ENCODE results near the gene PDE10A.
"Not testable (repeated sequence)": the region's sequence is repeated elsewhere in the genome, so short reads cannot be mapped to it uniquely, and the experiment has no call there.

Gene PDE10A

DNA sequence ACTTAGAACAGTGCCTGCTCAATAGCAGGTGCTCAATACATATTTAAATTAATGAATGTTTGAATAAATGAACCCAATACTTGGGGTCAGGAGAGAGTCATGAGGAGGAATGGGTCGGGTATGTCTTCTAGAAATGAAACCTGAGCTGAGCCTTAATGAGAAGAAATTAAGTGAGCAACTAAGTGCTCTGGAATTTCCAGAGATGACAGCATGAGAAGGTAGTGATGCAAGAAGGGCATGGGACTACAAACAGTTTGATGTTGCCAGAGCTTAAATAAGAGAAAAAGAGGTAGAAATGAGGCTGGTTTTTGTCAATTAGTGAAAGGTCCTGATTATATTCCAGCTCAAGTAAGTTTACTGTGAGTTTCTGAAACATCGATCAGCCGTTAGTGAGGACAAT lies 82.9 kb downstream of the PDE10A start:
- no peak for DNase-seq

DNA sequence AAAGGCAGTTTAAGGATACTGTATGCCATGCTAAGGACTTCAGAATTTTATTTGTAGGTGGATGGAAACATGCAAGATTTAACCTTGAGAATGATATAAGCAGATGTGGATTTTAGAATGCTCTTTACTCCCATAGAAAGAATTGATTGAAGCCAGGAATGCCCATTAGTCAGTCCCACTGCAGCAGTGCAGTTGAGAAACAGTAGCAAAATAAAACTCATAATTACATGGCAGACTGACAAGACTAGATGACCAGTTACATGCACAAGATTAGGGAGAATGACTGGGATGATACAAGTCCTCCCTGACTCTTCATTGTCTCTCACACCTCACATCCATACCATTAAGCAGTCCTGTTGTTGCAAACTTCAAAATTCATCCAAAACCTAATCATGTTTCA lies 83.9 kb downstream of the PDE10A start:
- DNase-seq, result no peak

DNA sequence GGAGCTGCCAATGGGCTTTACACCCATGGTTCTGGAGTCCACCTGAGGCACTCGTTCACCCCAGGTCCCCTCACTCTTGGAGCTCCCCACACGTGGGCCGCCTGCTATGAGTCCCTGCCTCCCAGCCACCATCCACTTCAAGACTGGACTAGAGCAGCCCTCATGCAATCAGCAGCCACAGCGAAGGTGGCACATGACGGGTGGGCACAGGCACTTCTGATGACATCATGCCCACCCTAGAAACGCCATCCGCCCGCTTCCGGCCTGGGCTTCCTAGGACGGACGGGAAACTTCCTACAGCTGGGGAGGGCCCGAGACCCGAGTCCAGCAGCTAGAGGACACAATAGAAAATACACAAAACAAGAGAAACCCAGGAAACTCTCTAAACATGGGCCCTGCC lies 85.5 kb downstream of the PDE10A start:
- DNase-seq, result no peak

GRCh38 chr6:165575158-165575549 lies 87.9 kb downstream of the PDE10A start:
- no peak for DNase-seq

- DNase-seq, result no peak
These were observed 88.6 kb downstream of the PDE10A start for GRCh38 chr6:165574220-165575157.

DNA sequence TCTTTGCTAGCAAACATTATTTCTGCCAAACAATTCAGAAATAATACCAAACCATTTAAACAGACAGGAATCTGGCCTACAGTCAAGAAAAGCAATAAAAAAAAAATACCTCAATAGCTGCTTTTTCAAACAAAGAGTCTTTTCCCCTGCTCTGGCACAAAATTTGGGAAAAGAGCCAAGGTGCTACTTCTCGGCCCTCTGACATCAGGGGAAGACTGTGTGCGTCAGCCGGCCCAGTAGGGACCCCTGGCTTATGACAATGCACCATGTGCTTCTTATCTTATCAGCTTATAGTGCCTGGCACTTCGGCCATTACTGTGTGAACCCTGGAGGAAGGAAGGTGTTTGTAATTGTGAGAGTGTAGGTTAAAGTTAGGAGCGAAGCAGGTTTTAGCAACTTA lies 89.4 kb downstream of the PDE10A start:
- DNase-seq, result no peak

DNA sequence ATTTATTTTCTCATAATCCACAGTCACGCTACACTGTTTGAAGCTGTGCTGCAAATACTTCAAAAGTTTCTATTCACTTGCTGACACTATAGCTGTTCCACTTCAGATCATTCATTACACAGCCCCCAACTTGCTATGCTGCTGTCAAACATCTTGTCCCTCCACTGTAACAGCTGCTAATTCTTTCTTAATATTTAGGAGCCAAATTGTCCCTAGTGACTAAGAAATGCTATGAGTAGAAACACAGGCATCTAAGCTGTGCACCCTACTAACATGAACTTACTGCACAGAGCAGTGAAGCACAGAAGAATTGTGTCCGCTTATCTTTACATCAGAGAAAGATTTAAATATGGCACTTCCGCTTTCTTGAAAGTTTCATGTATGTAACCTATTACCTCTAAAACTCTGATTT lies 91.3 kb downstream of the PDE10A start:
- no peak for DNase-seq

- DNase-seq, result no peak
These were observed 91.9 kb downstream of the PDE10A start for GRCh38 chr6:165571068-165571682.

- no peak for DNase-seq
These were observed 94.7 kb downstream of the PDE10A start for GRCh38 chr6:165568326-165568725.

DNA sequence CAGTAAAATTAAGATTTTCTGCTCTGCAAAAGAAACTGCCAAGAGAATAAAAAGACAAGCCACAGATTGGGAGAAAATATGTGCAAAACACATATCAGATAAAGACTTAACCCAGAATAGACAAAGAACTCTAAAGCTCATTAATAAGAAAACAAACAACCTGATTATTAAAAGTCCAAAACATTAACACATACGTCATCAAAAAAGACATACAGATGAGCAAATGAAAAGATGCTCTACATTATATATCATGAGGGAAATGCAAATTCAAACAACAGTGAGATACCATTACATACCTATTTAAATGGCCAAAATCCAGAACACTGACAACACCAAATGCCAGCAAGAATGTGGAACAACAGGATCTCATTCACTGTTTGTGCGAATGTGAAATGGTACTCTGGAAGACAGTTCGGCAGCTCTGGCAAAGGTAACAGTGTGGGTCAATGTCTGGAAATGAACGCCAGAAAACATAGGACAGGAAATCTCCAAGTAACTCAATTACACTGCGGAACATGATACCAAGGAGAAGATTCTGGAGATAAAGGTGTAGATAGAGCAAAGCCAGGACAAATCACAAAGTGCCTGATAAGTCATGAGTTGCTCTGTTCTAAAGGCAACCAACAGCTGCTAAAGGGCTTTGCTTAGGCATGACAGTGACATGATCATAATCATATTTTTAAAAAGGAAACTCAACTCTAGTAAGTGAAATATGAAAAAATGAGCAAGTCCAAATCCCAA lies 96.8 kb downstream of the PDE10A start:
- DNase-seq, result no peak

- no peak for DNase-seq
These were observed 100.5 kb downstream of the PDE10A start for GRCh38 chr6:165562421-165563090.

GRCh38 chr6:165559632-165560031 lies 103.4 kb downstream of the PDE10A start:
- DNase-seq, result no peak

DNA sequence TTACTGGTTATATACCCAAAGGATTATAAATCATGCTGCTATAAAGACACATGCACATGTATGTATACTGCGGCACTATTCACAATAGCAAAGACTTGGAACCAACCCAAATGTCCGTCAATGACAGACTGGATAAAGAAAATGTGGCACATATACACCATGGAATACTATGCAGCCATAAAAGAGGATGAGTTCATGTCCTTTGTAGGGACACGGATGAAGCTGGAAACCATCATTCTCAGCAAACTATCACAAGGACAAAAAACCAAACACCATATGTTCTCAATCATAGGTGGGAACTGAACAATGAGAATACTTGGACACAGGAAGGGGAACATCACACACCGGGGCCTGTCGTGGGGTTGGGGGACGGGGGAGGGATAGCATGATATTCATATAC lies 104.9 kb downstream of the PDE10A start:
- not testable (repeated sequence) for DNase-seq

GRCh38 chr6:165557674-165558073 lies 105.4 kb downstream of the PDE10A start:
- no peak for DNase-seq

DNA sequence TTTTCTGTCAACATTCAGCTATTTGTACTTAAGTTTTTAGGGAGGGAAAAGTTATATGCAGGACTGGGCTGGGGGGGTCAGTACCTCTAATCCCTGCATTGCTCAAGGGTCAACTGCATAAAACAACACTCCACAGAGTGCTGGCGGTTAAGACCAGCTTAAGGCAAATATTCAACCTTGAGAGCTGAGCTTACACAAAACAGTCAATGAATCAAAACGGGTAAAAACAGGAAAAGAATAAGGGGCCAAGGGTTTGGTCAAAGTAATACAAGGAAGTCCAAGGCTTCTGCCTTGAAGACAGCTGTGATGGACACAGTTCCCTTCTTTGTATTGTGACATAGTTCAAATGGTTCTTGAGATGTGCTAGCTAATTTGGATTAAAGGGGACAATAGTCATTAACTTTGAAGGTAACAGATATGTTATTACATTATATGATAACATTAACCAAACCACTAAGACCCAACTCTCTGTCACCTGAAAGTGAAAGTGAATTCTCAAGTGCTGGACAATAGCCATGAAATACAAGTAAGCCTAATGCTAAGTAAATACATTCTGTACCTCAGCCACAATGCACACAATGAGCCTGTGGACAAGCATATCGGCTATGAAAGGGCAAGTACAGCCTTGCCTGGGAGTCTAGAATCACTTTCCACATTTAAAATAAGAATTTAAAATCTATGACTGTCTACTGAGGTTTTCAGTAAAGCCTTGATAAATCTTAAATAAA lies 106.8 kb downstream of the PDE10A start:
- DNase-seq, result no peak

- DNase-seq, result not testable (repeated sequence)
These were observed 108.4 kb downstream of the PDE10A start for GRCh38 chr6:165554644-165555043.

GRCh38 chr6:165552248-165552736 lies 110.7 kb downstream of the PDE10A start:
- DNase-seq, result no peak

GRCh38 chr6:165551828-165552227 lies 111.2 kb downstream of the PDE10A start:
- DNase-seq, result no peak

- no peak for DNase-seq
These were observed 114.6 kb downstream of the PDE10A start for GRCh38 chr6:165548450-165548849.

- no peak for DNase-seq
These were observed 117.2 kb downstream of the PDE10A start for GRCh38 chr6:165545806-165546205.

GRCh38 chr6:165543781-165544180 lies 119.3 kb downstream of the PDE10A start:
- no peak for DNase-seq

GRCh38 chr6:165536911-165537310 lies 126.1 kb downstream of the PDE10A start:
- DNase-seq, result no peak

Data from NCI-H345 (cell line).